HepG2 (cell line): ENCODE results near the gene TSEN34. TPM values are rescaled to one million over a fixed set of nuclear protein-coding genes. Genes with fewer than 3 reads are reported as not detected.

Experiments
- ATAC-seq: fragments of 200-7000 bp; cut with Tn5 transposase; 3 replicates; pipeline ENCODE4 v1.9.1; 2020; ENCODE audit warnings: mild to moderate bottlenecking, moderate library complexity
- BruUV-seq: library from RNA; stranded (reverse); fragments of 400-500 nt; replicated peaks from 2 replicates; lab custom pipeline; 2021; lab: Mats Ljungman, UMichigan
- CTCF ChIA-PET: fragments of 300-600 bp; formaldehyde crosslinking; extraction: SDS; loops from one replicate; lab custom pipeline; 2021; ENCODE audit warnings: low total read pairs, inconsistent platforms, low intra/inter-chr PET ratio; lab: Yijun Ruan, JAX
- POLR2A ChIA-PET: fragments of 350-600 bp; sonication (Branson Sonifier 250); formaldehyde crosslinking; loops from one replicate; lab custom pipeline; 2020; ENCODE audit warnings: antibody characterized with exemption, inconsistent platforms; lab: Yijun Ruan, JAX
- DNase-seq: peaks from one replicate; pipeline ENCODE4 v3.0.0-alpha.2; 2015; ENCODE audit warnings: low spot score
- FAIRE-seq: peaks from 3 replicates; lab custom pipeline; 2011; peaks lifted over from hg19 to GRCh38; lab: Jason Lieb, UNC
- H2AFZ ChIP-seq: one replicate; pipeline ENCODE4 v1.6.1; 2011; ENCODE audit warnings: low read length, inconsistent platforms
- H3K27ac ChIP-seq: fragments of 300-600 bp; 3 replicates; pipeline ENCODE4 v1.8.0; 2011; ENCODE audit warnings: mixed run types, mild to moderate bottlenecking, mixed read lengths, low read length, inconsistent platforms; ENCODE audit not compliant: insufficient read depth; ENCODE audit errors: extremely low read length
- H3K27me3 ChIP-seq, 2 experiments: fragments of 200-600 bp in 1 of 2; 2 replicates in 1 of 2; 3 replicates in 1 of 2; pipeline versions ENCODE4 v1.6.0 to v1.8.0; 2011; ENCODE audit warnings: low read length in 2 of 2, mild to moderate bottlenecking in 2 of 2, moderate library complexity in 2 of 2, inconsistent platforms in 1 of 2; ENCODE audit not compliant: insufficient read depth in 2 of 2, control insufficient read depth in 1 of 2
- H3K36me3 ChIP-seq, 2 experiments: fragments of 200-600 bp in 1 of 2; replicated peaks in 1 of 2; 2 replicates in 1 of 2; 3 replicates in 1 of 2; pipeline versions ENCODE4 v1.5.1 to v1.8.0; 2011; ENCODE audit warnings: low read length in 2 of 2, inconsistent platforms in 1 of 2; ENCODE audit not compliant: insufficient read depth in 2 of 2, control insufficient read depth in 1 of 2
- H3K4me1 ChIP-seq: 2 replicates; pipeline ENCODE4 v1.5.1; 2012; ENCODE audit warnings: low read length, inconsistent platforms; ENCODE audit not compliant: insufficient read depth
- H3K4me2 ChIP-seq: 2 replicates; pipeline ENCODE4 v1.6.0; 2011; ENCODE audit warnings: low read depth, low read length, inconsistent platforms
- H3K4me3 ChIP-seq, 3 experiments: fragments of 200-600 bp in 1 of 3; sonication (generic), shearing (Covaris generic) in 1 of 3; replicated peaks in 1 of 3; 2 replicates each; pipeline ENCODE4 v1.5.1; 2011 to 2016; ENCODE audit warnings: low read length in 3 of 3, inconsistent platforms in 2 of 3, low read depth in 2 of 3, mild to moderate bottlenecking in 2 of 3, control low read depth in 1 of 3, mixed read lengths in 1 of 3; ENCODE audit not compliant: insufficient read depth in 1 of 3
- H3K79me2 ChIP-seq: one replicate; pipeline ENCODE4 v1.6.1; 2011; ENCODE audit warnings: low read length, inconsistent platforms; ENCODE audit not compliant: insufficient read depth
- H3K9ac ChIP-seq: 2 replicates; pipeline ENCODE4 v1.6.0; 2011; ENCODE audit warnings: mild to moderate bottlenecking, low read depth, low read length, inconsistent platforms; ENCODE audit not compliant: insufficient read depth
- H3K9me3 ChIP-seq: 2 replicates; pipeline ENCODE4 v1.5.1; 2012; ENCODE audit warnings: mild to moderate bottlenecking, low read length
- H4K20me1 ChIP-seq: 2 replicates; pipeline ENCODE4 v1.6.0; 2011; ENCODE audit warnings: inconsistent platforms, mild to moderate bottlenecking, low read length, moderate library complexity; ENCODE audit not compliant: insufficient read depth
- ARID2 ChIP-seq: sonication (generic); formaldehyde crosslinking; IDR thresholded peaks from 2 replicates; pipeline ENCODE4 v1.8.1; 2022; ENCODE audit warnings: mild to moderate bottlenecking, missing genetic modification reagents, borderline replicate concordance
- HNRNPH1 ChIP-seq: fragments of 200-400 bp; formaldehyde crosslinking; optimal IDR thresholded peaks from 2 replicates; pipeline ENCODE3; 2017; ENCODE audit warnings: mild to moderate bottlenecking, low read depth, low read length
- NONO ChIP-seq, 2 experiments: fragments of 450-650 bp in 1 of 2; sonication (generic) in 1 of 2; formaldehyde crosslinking in 1 of 2; IDR thresholded peaks in 1 of 2; conservative IDR thresholded peaks in 1 of 2; 2 replicates each; pipeline versions ENCODE4 v1.6.1 to v1.8.0; 2017 to 2022; ENCODE audit warnings: mild to moderate bottlenecking in 1 of 2, missing genetic modification reagents in 1 of 2, moderate library complexity in 1 of 2
- POLR2G ChIP-seq: fragments of 200-400 bp; formaldehyde crosslinking; IDR thresholded peaks from 2 replicates; pipeline ENCODE4 v1.6.1; 2018; ENCODE audit warnings: mild to moderate bottlenecking, low read depth, low read length, moderate library complexity
- RBFOX2 ChIP-seq: fragments of 200-400 bp; formaldehyde crosslinking; IDR thresholded peaks from 2 replicates; pipeline ENCODE4 v1.6.1; 2017; ENCODE audit warnings: low read depth, mild to moderate bottlenecking, low read length
- RBM39 ChIP-seq: fragments of 200-400 bp; formaldehyde crosslinking; IDR thresholded peaks from one replicate; pipeline ENCODE4 v1.6.1; 2018; ENCODE audit warnings: antibody characterized with exemption, mild to moderate bottlenecking, low read depth, low read length; ENCODE audit not compliant: poor library complexity, severe bottlenecking
- SP4 ChIP-seq: sonication (generic); formaldehyde crosslinking; IDR thresholded peaks from 2 replicates; pipeline ENCODE4 v1.8.1; 2023; ENCODE audit warnings: mild to moderate bottlenecking, missing genetic modification reagents
- ZMAT3 ChIP-seq: sonication (generic); formaldehyde crosslinking; conservative IDR thresholded peaks from 2 replicates; pipeline ENCODE4 v1.7.0; 2021; ENCODE audit warnings: missing genetic modification reagents
- ZNF615 ChIP-seq: sonication (generic); formaldehyde crosslinking; IDR thresholded peaks from 2 replicates; pipeline ENCODE4 v1.5.0; 2020; ENCODE audit warnings: mild to moderate bottlenecking, missing genetic modification reagents, borderline replicate concordance
- WGBS: methylation state at CpG from one replicate; pipeline ENCODE4 v1.1.6; 2017; ENCODE audit warnings: low lambda C conversion rate; 5-methylcytosine and 5-hydroxymethylcytosine counted together
- in situ Hi-C: cut with HindIII; loops from 2 replicates; pipeline ENCODE4 v1.10.0; 2017; ENCODE audit warnings: low pct_unique_long_range_greater_than_20kb; ENCODE audit not compliant: extremely low pct_ligation_motif_present
- intact Hi-C: fragments of 100-400 bp; cut with micrococcal nuclease; formaldehyde crosslinking; loops from one replicate; pipeline ENCODE4 v1.10.0; 2022; ENCODE audit not compliant: unreplicated experiment
- polyA plus RNA-seq, 8 experiments: library from polyadenylated mRNA; depleted of rRNA in 3 of 8; stranded (reverse) in 7 of 8; unstranded in 1 of 8; fragments of >200 nt; fragmentation: Illumina TruSeq in 4 of 8; extraction: Trizol in 4 of 8; gene quantifications; 2 replicates each; pipeline versions ENCODE4 v1.2.1 to v1.2.3, GENCODE V29; 2011 to 2016; ENCODE audit warnings: low read depth in 4 of 8, missing spikeins in 1 of 8, mixed read lengths in 1 of 8; ENCODE audit not compliant: insufficient read depth in 1 of 8
- total RNA-seq, 5 experiments: library from RNA; depleted of rRNA; stranded (reverse); fragments of >200 nt; fragmentation: Illumina TruSeq; extraction: Trizol; gene quantifications; 2 replicates each; pipeline ENCODE4 v1.2.3, GENCODE V29; 2016; ENCODE audit warnings: low read depth in 1 of 5
- TF ChIP-seq, protein P1 (sequence below): sonication (generic); formaldehyde crosslinking; conservative IDR thresholded peaks from 2 replicates; pipeline ENCODE4 v1.8.0; 2022; ENCODE audit warnings: mild to moderate bottlenecking, moderate library complexity, missing genetic modification reagents
- TF ChIP-seq, protein P2 (sequence below): sonication (generic); formaldehyde crosslinking; IDR thresholded peaks from 2 replicates; pipeline ENCODE4 v1.5.0; 2020; ENCODE audit warnings: mild to moderate bottlenecking, missing genetic modification reagents

The TSEN34 gene
- total and polyA plus RNA-seq, 2 of the 13 experiments (the other 11 are each of a cell fraction or from before 2014, with no cell fraction given), result 55.1 to 65.4 TPM

DNA sequence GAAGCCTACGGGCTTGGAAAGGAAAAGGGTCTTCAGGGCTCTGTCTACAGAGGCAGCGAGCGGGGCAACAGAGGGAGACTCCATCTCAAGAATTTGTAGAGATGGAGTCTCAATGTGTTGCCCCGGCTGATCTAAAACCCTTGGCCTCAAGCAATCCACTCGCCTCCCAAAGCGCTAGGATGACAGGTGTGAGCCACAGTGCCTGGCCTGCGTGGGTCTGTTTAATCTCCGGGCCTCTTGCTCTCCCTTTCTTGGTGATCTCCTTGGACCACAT is 17.6 kb downstream of the TSEN34 start:
- TF ChIP-seq RBFOX2, result peak; percentile 60; the same call in 1 of the 2 replicates
- peak; percentile 22 for TF ChIP-seq HNRNPH1
- peak; percentile 57 for TF ChIP-seq RBM39
- TF ChIP-seq ARID2 (CRISPR knock-in tag), result 0 out of 2 replicates have a peak, but pooled peaks have one; percentile 7
- TF ChIP-seq ZNF615 (CRISPR knock-in tag), result no peak
- TF ChIP-seq SP4 (CRISPR knock-in tag), result peak; percentile 25; the same call in 1 of the 2 replicates
- no peak for TF ChIP-seq NONO (IDR thresholded peaks at IDR 0.05)
- TF ChIP-seq NONO (CRISPR knock-in tag; conservative IDR thresholded peaks at IDR 0.05), result 0 out of 2 replicates have a peak, but pooled peaks have one; percentile 4
- TF ChIP-seq, protein P1, sequence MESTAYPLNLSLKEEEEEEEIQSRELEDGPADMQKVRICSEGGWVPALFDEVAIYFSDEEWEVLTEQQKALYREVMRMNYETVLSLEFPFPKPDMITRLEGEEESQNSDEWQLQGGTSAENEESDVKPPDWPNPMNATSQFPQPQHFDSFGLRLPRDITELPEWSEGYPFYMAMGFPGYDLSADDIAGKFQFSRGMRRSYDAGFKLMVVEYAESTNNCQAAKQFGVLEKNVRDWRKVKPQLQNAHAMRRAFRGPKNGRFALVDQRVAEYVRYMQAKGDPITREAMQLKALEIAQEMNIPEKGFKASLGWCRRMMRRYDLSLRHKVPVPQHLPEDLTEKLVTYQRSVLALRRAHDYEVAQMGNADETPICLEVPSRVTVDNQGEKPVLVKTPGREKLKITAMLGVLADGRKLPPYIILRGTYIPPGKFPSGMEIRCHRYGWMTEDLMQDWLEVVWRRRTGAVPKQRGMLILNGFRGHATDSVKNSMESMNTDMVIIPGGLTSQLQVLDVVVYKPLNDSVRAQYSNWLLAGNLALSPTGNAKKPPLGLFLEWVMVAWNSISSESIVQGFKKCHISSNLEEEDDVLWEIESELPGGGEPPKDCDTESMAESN (CRISPR knock-in tag), result no peak
- TF ChIP-seq POLR2G, result peak; percentile 55; the same call in 1 of the 2 replicates
- no peak for TF ChIP-seq ZMAT3 (CRISPR knock-in tag)
- TF ChIP-seq, protein P2, sequence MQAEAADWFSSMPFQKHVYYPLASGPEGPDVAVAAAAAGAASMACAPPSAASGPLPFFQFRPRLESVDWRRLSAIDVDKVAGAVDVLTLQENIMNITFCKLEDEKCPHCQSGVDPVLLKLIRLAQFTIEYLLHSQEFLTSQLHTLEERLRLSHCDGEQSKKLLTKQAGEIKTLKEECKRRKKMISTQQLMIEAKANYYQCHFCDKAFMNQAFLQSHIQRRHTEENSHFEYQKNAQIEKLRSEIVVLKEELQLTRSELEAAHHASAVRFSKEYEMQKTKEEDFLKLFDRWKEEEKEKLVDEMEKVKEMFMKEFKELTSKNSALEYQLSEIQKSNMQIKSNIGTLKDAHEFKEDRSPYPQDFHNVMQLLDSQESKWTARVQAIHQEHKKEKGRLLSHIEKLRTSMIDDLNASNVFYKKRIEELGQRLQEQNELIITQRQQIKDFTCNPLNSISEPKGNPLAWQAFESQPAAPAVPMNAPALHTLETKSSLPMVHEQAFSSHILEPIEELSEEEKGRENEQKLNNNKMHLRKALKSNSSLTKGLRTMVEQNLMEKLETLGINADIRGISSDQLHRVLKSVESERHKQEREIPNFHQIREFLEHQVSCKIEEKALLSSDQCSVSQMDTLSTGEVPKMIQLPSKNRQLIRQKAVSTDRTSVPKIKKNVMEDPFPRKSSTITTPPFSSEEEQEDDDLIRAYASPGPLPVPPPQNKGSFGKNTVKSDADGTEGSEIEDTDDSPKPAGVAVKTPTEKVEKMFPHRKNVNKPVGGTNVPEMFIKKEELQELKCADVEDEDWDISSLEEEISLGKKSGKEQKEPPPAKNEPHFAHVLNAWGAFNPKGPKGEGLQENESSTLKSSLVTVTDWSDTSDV, result no peak
- POLR2A ChIA-PET, result interaction anchor here (1.2 to 4.9 kb wide), 6 partner anchors 9 to 72 kb away, joined by 3 to 114 read pairs (median 12); partner anchors contain the start of genes CNOT3, LENG1, MBOAT7 and RPS9
- Histone ChIP-seq H4K20me1 (peaks cover 55% of the 10 kb centered on the region), H3K27ac (peak overlapping the region; percentile 80), H3K36me3 (peaks cover 20 to 43% of the 10 kb centered on the region in 2 experiments), H3K4me2 (peak overlapping the region; percentile 83), H2AFZ (no peak overlapping the region), H3K9me3 (no peaks in the 10 kb centered on the region), H3K4me1 (peaks cover 81% of the 10 kb centered on the region), H3K27me3 (no peaks in the 10 kb centered on the region), H3K9ac (peak overlapping the region; percentile 19; the same call in 1 of the 2 replicates), H3K4me3 (peak overlapping the region in 1 of 3 experiments; percentile 55; a peak in 1 of 6 replicates), H3K79me2 (peaks cover 24% of the 10 kb centered on the region)
- 38% methylated on average over 4 of the region's 8 CpGs for WGBS
- in situ Hi-C loops (no loop called here), intact Hi-C loops (no loop called here)
- no peak for ATAC-seq
- BruUV-seq, result no TSS peak
- no peak for DNase-seq
- CTCF ChIA-PET, result interaction anchor here (0.6 kb wide), 1 partner anchor 22 kb away, joined by 3 read pairs; no protein-coding TSS in a partner anchor
- no peak for FAIRE-seq
